Fibroblast of skin of back (primary cell): ENCODE measurements around the gene PKDCC. TPM values are rescaled to one million over a fixed set of nuclear protein-coding genes. Genes with fewer than 3 reads are reported as not detected.

Experiments used
- DNase-seq: peaks from one replicate; pipeline ENCODE4 v3.0.0-alpha.2; 2013
- polyA plus RNA-seq, 2 experiments: library from polyadenylated mRNA; unstranded; fragments of 120-200 nt; gene quantifications; one replicate each; pipeline ENCODE4 v1.2.1, GENCODE V29; 2013; ENCODE audit not compliant: insufficient read length in 2 of 2

Gene PKDCC, protein sequence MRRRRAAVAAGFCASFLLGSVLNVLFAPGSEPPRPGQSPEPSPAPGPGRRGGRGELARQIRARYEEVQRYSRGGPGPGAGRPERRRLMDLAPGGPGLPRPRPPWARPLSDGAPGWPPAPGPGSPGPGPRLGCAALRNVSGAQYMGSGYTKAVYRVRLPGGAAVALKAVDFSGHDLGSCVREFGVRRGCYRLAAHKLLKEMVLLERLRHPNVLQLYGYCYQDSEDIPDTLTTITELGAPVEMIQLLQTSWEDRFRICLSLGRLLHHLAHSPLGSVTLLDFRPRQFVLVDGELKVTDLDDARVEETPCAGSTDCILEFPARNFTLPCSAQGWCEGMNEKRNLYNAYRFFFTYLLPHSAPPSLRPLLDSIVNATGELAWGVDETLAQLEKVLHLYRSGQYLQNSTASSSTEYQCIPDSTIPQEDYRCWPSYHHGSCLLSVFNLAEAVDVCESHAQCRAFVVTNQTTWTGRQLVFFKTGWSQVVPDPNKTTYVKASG
- polyA plus RNA-seq (2013, experiment 1 of 2; ENCODE audit: insufficient read length), result 11.8 TPM
- 18.6 TPM for polyA plus RNA-seq (2013, experiment 2 of 2; ENCODE audit: insufficient read length)

DNA sequence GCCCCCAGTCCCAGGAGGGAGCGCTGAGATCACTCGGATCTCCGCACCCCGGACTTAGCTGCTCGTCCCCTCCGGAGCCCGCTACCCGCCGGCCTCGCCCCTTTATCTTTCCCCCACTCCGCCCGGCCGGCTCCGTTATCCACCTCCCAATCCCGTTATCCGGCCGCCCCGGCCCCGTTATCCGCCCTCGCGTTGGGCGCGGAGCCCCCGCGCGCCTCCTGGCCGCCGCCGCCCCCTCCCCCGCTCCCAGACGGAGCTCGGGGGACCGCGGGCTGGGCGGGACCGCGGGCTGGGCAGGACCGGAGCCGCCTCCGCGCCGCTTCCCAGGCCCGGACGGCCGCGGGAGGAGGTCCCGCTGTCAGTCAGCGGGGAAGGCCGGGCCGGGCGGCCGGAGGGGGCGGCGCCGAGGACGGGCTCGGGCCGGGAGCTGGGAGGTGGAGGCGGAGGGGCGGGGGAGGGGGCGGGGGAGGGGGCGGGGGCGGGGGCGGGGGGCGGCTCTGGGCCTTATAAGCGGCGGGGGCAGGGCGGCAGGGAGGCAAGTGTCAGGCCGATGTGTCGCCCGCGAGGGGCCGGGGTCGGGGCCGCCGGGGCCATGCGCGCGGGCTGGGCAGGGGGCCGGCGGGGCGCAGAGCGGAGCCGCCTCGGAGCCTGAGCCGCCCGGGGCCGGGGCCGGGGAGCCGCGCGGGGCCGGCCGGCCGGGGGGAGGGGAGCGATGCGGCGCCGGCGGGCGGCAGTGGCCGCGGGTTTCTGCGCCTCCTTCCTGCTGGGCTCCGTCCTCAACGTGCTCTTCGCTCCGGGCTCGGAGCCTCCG is at the start of gene PKDCC:
TSS of gene PKDCC (plus strand) at position 534 of the 811 bp plus-strand sequence. CDS start at position 713, 179 bp downstream.
- peak; percentile 85 for DNase-seq

DNA sequence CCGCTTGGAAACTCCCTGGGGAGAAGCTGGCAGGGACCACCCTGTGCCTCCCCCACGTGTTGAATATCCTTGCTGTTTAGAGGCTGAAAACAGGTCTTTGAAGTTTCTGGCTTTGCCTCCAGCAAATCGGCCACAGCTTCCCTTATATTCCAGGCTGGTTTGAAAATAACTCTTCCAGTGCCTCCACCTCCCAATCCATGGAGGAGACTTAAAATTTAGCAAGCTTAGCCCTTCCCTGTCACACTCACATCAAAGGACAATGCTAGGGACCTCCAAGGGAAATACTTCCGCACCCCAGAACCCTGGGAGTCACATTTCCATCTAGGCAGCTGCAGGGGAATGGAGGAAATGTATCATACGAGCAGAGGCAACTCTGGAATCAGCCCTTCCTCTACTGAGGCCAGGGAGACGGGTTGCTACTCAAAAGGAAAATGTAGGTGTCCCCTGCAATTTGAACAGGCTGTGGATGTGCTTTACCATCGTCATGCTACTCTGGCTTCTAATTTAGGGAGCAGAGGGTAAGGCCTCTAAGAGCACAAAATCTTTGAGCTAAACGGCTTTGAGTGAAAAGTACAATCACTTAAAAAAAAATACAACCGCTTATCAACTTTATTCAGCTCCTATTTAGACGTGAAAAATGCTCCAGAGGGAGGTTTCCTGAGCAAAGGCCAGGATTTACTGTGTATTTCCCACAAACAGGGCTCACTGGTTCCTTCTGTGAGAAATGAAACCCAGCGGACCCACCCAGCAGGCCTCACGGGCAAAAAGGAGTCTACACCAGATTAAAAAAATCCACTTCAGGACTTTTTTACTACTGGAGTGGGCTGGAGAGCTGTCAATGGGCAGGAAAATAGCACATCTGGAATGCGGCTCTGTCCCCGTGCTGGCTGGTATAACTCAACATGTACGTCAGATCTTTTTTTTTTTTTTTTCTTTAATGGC is 49.4 kb upstream of the PKDCC start:
- DNase-seq, result no peak

DNA sequence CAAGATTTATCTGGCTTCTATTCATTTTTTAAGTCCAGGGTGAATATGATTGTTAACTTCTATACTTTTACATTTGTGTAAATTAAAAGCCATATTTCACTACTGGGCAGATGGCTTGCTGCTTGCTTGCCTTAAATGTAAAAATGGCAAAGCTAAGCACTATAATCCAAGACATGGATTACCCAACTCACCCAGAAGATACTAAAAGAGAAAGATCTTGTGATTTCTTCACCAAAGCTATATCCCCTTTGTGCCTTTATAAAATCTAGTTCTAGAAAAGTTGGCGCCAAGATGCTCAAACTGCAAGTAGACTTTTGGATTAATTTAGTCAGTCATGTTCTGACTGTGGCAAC is 48.7 kb upstream of the PKDCC start:
- DNase-seq, result no peak

DNA sequence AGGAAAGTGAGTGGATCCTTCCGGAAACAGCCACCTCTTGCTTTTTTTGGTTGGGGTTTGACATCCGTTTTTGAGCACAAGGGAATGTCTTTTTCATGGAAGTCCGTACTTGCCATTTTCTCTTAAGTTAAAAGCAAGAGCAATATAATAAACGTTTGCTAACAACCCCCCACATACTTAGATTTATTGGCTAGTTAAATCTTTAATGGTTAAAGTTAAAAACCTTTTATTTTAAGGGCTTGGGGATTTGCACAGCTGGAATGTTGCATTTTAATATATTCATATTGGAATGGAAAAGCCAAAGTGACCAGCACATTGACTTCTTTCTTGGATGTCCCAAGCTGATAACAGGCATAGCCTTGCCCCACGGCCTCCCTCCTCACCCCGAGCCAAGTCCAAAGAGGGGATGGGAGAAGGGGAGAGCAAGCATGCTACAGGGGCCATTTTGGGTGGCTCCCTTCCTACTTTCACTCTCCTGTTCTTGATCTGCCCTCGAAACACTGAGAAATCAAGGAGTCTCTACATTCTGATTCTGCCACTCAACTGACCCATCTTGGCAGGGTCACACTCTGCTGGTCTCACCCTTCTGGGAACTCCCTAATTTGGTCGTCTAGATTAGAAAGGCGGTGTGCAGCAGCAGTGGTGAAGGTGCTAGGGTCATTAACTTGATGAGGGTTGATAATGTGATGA is 48.1 kb upstream of the PKDCC start:
- DNase-seq, result no peak

DNA sequence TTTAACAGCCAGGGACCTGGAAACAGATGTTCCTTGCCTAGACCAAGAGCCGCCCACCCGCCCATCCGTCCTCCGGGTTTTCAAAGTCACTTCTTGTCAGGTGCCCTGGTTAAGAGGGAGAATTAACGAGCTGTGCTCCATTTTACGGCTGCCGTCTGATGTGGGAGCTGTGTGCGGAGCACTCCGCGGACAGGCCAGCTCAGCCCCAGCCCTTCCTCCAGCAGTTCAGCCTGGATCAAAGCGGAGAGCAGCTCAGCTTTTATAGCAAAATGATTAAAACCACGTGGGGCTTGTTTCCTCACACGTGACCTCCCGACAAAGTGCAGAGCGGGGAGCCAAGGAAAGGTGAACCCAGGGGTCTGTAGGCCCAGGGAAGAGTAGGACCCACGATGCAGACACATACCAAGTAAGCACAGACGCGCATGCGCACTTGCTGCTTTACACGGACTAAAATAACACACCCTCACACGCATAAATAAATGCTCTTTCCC is 46.1 kb upstream of the PKDCC start:
- DNase-seq, result no peak

DNA sequence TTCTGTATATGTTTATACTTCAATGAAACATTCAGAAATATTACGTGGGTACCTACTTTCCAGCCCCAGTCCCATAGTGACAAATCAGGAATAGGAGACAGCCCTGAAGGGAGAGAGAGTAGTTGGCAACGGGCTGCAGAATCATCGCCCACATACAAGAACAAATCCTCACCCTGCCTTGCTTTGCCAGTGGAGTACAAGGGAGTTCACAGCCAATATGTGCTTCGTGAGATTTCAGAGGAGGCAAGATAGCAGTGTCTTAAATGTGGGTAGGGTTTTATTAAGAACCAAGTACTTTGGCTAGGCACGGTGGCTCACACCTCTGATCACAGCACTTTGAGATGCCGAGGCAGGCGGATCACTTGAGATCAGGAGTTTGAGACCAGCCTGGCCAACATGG is 40.3 kb upstream of the PKDCC start:
- DNase-seq, result no peak

GRCh38 chr2:42008241-42008921 is 39.4 kb upstream of the PKDCC start:
- DNase-seq, result peak; percentile 40

GRCh38 chr2:42009657-42010580 is 37.9 kb upstream of the PKDCC start:
- DNase-seq, result no peak

DNA sequence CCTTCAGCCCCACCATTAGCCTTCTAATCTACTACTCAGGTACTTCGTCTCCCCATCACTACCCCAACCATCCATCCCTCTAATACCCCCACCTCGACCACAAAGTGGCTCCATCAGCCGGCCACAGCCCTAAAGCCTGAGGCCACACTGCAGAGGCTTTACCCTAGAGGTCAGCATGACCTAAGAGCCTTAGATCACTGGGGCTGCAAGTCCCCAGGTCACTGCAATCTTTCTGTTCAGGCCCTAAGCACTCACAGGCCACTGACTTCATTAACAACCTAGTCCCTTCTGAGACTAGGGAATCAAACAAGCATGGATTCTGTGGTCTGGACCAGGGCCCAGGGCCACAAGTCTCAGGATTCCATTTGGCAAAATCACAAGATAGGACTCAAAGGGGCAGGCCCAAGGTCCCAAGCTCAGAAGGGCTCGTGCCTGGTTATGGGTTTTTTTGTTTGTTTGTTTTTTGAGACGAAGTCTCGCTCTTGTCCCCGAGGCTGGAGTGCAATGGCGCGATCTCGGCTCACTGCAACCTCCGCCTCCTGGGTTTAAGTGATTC is 37.0 kb upstream of the PKDCC start:
- peak; percentile 94 for DNase-seq

GRCh38 chr2:42012137-42012536 is 35.7 kb upstream of the PKDCC start:
- no peak for DNase-seq

GRCh38 chr2:42012651-42013050 is 35.2 kb upstream of the PKDCC start:
- no peak for DNase-seq

DNA sequence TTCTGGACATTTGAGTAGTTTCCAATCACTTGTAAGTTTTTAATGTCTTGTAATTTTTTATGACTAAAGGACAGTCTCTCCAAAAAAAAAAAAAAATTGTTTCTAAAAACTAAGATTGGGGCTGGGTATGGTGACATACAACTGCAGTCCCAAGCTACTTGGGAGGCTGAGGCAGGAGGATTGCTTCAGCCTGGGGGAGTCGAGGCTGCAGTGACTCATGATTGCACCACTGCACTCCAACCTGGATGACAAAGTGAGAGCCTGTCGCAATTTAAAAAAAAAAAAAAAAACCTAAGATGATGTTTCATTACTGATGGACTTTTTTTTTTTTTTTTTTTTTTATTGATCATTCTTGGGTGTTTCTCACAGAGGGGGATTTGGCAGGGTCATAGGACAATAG is 34.4 kb upstream of the PKDCC start:
- no peak for DNase-seq

DNA sequence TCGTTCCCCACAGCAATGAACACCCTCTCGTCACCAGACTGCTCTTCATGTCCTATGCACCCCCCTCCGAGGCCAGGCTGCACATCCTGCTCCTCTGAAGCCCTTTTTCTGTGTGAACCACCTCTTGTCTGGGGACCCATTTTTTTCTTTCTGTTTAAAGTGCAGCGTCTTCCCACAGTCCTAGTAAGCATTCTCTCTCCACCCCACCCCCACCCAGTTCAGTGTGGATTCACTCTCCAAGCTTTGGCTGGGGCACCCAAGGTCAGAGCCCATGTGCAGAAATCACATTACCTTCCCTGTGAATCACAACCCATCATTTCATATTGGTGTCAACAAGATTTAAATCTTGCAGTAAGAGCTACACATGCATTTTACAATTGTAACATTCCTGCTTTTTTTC is 26.4 kb upstream of the PKDCC start:
- DNase-seq, result peak; percentile 43

DNA sequence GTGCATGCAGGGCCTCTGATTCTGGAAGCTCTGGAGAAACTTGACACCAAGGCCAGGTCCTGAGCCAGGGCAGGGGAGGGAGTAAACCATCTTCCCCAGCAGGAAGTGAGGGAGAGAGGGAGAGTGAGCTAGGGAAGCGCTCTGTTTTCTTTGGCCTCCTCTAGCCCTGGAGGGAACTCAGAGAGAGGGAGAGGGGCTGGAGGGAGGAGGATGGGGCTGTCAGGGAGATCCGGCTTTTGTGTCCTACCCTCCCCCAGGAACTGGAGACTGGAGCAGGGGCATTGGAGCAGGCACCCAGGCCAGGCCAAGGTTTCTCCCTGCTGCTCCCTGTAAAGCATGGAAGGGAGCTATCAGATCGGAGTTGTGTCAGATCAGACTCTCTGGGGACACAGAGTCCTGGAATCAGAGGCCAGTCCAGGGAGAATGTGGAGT is 22.7 kb upstream of the PKDCC start:
- peak; percentile 87 for DNase-seq

DNA sequence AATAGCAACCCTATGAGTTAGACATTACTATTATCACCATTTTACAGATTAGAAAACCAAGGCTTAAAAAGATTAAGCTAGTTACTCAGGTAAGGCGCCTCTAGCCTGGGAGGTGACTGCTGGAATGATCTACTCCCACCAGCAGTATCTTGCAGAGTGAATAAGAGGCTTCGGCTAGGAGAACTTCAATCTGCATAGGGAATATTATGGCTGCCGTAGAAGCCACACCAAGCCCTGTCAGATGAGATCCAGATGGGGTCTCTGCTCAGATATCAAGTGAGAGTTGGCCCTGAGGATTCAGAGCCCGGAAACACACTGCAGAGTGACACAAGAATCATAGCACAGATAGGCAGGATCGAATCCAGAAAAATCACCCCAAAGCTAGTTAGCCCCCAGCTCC is 21.5 kb upstream of the PKDCC start:
- no peak for DNase-seq

GRCh38 chr2:42028571-42029148 is 19.2 kb upstream of the PKDCC start:
- no peak for DNase-seq

- DNase-seq, result no peak
Observed at GRCh38 chr2:42029171-42029570, 18.6 kb upstream of the PKDCC start.

DNA sequence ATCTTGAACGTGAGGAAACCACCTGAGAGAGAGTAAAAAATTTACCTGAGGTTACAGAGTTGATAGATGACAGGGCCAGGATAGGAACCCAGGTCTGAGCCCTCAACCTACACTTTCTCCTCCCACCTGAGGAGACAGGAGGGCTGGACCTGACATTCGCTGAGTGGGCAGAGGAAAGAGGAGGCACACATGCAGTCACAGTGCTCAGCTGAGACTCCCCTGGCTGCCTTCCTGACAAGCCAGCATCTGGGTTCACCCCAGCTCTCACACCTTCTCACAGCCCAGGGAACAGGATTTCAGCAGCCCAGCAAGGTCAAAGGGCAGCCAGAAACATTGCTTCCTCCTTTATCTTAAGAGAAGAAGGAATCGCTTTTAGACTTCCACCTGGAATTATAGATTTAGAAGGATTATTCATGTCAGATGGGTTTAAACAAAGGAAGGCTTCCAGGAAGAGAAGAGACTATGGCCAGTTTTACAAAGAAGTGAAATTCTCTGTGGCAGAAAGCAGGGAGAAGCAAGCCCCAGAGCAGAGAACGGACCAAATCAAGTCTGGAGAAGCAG is 18.1 kb upstream of the PKDCC start:
- DNase-seq, result no peak
